ENCODE results near the gene LZTS2.

Gene LZTS2

DNA sequence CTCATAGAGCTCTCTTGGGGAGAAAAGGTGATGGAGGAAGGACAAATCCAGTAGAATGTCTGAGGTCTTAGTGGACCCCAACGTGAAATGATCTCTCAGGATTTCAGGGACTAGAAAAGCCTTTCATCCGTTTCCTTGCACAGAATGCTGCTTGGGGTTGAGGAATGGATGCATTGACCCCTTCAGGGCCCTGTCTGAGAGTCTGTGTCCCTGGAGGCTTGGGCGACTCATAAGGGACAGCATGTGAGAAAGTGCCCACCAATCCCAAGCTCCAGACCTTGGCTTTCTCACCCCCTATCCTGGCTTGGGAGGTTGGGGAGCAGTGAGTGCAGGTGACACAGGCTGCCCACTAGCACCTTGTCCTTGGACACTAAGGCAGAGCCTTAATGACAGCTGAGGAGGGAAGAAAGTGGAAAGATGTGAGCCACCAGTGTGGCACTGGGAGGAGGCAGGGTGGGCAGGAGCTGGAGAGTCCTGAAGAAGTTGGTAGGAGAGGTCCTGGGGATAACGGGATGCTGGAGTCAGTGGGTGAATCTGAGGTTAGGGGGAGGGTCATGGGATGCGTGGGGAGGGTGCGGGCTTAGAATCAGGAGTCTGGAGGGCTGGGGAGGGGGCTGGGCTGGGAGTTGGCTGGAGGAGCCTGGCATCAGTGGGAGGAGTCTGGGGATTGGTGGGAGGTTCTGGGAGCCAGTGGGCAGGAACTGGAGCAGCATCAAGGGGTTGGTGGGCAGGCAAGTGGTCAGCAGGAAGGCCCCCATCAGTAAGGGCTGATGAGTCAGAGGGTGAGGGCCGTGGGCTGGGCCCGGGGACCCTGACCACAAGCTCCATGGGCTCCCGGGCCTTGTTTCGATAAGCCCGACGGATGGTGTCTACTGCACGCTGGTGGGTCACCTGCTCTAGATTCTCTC lies 8.6 kb downstream of the LZTS2 start:
- peaks cover 34% of the 10 kb centered on the region for H3K36me3 ChIP-seq (replicated peaks)
- TF ChIP-seq, protein P1, sequence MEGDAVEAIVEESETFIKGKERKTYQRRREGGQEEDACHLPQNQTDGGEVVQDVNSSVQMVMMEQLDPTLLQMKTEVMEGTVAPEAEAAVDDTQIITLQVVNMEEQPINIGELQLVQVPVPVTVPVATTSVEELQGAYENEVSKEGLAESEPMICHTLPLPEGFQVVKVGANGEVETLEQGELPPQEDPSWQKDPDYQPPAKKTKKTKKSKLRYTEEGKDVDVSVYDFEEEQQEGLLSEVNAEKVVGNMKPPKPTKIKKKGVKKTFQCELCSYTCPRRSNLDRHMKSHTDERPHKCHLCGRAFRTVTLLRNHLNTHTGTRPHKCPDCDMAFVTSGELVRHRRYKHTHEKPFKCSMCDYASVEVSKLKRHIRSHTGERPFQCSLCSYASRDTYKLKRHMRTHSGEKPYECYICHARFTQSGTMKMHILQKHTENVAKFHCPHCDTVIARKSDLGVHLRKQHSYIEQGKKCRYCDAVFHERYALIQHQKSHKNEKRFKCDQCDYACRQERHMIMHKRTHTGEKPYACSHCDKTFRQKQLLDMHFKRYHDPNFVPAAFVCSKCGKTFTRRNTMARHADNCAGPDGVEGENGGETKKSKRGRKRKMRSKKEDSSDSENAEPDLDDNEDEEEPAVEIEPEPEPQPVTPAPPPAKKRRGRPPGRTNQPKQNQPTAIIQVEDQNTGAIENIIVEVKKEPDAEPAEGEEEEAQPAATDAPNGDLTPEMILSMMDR (IDR thresholded peaks at IDR 0.05; ENCODE audit: low read depth, low read length, missing control alignments): no peak
- no peak overlapping the region for H3K27ac ChIP-seq
- no peak overlapping the region for H3K4me3 ChIP-seq (ENCODE audit: low read depth, low read length)
- in situ Hi-C loops (cut with HindIII; ENCODE audit: low pct_ligation_motif_present, low sequenced_read_pairs): no loop called here
- no peak for DNase-seq
- H3K27me3 ChIP-seq (replicated peaks): no peaks in the 10 kb centered on the region

DNA sequence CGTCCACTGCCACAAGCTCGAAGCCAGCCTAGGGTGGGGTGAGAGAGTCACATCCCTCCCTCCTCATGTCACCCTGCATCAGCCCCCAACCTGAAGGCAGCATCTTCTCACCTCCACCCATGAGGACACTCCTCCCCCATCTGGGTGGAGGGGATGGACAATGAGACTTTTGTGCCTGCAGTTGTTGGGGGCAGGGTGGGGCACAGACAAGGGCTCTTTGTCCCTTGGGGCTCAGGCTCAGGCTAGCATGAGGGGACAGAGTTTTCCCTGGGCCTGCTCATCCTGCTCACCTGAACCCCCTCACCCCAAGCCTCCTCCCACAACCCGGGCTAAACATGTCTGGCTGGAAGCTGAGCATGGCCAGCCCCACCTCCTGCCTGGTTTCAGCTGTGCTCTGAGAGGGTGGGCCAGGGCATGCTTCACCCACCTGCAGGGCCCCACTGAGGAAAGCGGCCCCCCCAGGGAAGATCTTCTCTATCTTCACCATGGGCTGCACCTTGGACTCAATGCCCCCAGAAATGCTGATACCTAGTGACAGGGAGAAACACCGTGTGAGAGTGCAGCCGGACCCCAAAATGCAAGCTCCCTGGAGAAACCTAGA lies 9.3 kb downstream of the LZTS2 start:
- in situ Hi-C loops (cut with HindIII; ENCODE audit: low pct_ligation_motif_present, low sequenced_read_pairs): no loop called here
- H3K27me3 ChIP-seq (replicated peaks): no peaks in the 10 kb centered on the region
- peaks cover 26% of the 10 kb centered on the region for H3K36me3 ChIP-seq (replicated peaks)
- no peak overlapping the region for H3K4me3 ChIP-seq (ENCODE audit: low read depth, low read length)
- DNase-seq: no peak
- TF ChIP-seq, protein P1 (IDR thresholded peaks at IDR 0.05; ENCODE audit: low read depth, low read length, missing control alignments): no peak
- no peak overlapping the region for H3K27ac ChIP-seq

DNA sequence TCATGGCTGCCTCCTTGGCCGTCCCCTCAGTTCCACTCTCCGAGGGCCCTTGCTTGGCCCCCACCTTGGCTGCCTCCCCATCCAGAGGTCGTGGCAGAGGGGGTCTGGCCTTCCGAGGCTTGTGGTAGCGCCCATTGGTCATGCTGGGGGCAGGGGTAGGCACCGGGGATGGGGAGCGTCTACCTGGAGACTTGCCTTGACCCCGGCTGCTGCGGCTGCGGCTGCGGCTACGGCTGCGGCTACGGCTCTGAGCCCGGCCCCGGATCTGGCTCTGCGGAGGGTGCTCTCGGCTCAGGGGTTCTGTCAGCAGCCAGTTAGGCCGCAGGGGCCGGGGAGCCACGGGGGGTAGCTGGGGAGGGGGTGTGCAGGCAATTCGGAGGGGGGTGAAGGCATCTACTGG lies 10.7 kb downstream of the LZTS2 start:
- Histone ChIP-seq H3K36me3 (replicated peaks) (peaks cover 20% of the 10 kb centered on the region), H3K27ac (no peak overlapping the region), H3K27me3 (replicated peaks) (no peaks in the 10 kb centered on the region), H3K4me3 (ENCODE audit: low read depth, low read length) (no peak overlapping the region)
- TF ChIP-seq, protein P1 (IDR thresholded peaks at IDR 0.05; ENCODE audit: low read depth, low read length, missing control alignments): no peak
- in situ Hi-C loops (cut with HindIII; ENCODE audit: low pct_ligation_motif_present, low sequenced_read_pairs): no loop called here
- no peak for DNase-seq

DNA sequence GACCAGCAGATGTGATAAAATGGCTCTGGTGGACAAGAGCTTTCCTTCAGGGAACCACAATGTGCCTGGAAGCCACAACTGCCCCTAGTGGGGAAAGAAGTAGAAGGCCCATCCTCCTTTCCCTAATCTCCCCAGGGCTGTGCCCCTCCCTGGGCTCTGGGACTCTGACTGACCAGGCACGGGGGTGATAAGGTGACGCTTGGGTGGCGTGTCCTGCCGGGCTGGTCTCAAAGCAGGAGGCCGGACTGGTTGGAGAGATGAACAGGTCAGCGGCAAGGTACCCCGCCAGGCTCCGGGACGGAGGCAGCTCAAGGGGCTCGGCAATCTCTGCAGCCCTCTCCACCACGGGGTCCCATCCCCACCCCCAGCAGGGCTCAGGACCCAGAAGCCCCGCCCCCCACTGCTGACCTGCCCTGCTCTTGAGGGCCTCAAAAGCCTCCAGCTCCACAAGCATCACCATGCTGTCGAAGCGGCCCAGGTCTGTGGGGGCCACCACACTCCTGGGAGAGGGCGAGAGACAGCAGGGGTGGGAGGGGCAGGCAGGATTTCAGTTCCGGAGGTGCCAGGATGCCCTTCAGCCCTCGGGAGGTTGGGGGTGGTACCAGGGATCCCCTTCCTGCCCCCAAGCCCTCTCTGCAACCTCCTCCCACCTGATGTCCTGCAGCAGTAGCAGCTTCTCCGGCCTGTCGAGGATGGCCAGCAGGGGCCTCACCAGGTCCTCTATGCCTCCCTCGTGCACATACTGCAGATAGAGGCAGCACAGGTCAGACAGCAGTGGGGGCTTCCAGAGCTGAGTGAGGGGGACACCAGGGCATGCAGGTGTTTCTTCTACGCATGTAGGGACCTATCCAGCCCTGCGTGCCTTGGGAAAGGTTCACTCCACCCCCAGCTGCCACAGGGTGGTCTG lies 12.2 kb downstream of the LZTS2 start:
- no peak overlapping the region for H3K27ac ChIP-seq
- peaks cover 8% of the 10 kb centered on the region for H3K36me3 ChIP-seq (replicated peaks)
- no peak overlapping the region for H3K4me3 ChIP-seq (ENCODE audit: low read depth, low read length)
- H3K27me3 ChIP-seq (replicated peaks): no peaks in the 10 kb centered on the region
- in situ Hi-C loops (cut with HindIII; ENCODE audit: low pct_ligation_motif_present, low sequenced_read_pairs): no loop called here
- TF ChIP-seq, protein P1 (IDR thresholded peaks at IDR 0.05; ENCODE audit: low read depth, low read length, missing control alignments): peak; percentile 65
- no peak for DNase-seq

DNA sequence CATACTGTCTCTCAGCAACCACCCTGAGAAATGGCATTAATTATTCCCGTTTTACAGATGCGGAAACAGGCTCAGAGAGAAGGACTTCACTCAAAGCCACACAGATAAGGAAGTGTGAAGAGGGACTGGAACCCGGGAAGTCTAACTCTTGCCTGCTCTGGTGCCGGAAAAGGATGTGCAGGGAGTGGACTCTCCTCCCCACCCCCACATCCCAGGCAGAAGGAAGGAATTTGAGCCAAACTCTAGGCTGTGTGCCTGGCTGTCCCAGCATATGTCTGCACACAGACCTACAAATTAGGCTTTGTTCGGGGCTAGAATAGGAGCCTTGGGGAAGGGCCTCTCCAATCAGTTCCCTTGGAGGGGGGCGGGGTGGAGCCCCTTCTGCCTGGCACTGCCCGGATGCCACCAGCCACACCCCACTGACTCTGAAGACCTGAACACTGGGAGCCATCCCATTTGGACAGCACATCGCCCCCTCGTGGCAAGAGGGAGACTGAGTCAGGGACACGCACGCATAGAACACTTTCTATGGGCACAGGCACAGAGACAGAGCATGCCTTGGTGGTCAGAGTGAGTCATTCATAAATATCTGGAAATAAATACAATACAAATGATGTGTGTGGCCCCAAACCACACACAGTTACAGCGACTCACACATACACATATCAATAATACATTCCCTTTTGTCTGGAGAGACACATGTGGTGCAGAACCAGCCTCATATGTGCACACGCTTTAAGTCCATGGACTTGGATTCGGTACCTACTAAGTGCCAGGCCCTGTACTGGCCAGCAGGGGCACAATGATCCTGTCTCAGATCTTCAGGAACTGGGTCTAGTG lies 13.1 kb downstream of the LZTS2 start:
- Histone ChIP-seq H3K4me3 (ENCODE audit: low read depth, low read length) (no peak overlapping the region), H3K36me3 (replicated peaks) (no peaks in the 10 kb centered on the region), H3K27ac (peak overlapping the region; percentile 3), H3K27me3 (replicated peaks) (no peaks in the 10 kb centered on the region)
- in situ Hi-C loops (cut with HindIII; ENCODE audit: low pct_ligation_motif_present, low sequenced_read_pairs): no loop called here
- DNase-seq: peak; percentile 94
- TF ChIP-seq, protein P1 (IDR thresholded peaks at IDR 0.05; ENCODE audit: low read depth, low read length, missing control alignments): peak; percentile 78
